Brain microvascular endothelial cell (primary cell): ENCODE data around the gene CD58.
"Not testable (repeated sequence)": the region's sequence is repeated elsewhere in the genome, so short reads cannot be mapped to it uniquely, and the experiment has no call there.

ENCODE experiments used
- DNase-seq: peaks from one replicate; pipeline ENCODE4 v3.0.0-alpha.2; 2020
- H3K27ac ChIP-seq: fragments of 250-450 bp; sonication (Bioruptor Pico); 2 replicates; pipeline ENCODE4 v1.5.1; 2020; ENCODE audit warnings: mild to moderate bottlenecking, moderate library complexity
- H3K27me3 ChIP-seq: fragments of 250-450 bp; sonication (Bioruptor Pico); replicated peaks from 2 replicates; pipeline ENCODE4 v1.5.1; 2020; ENCODE audit warnings: mild to moderate bottlenecking
- H3K36me3 ChIP-seq: fragments of 250-450 bp; sonication (Bioruptor Pico); replicated peaks from 2 replicates; pipeline ENCODE4 v1.5.1; 2020; ENCODE audit warnings: mild to moderate bottlenecking
- H3K4me3 ChIP-seq: 2 replicates; pipeline ENCODE4 v1.5.1; 2011; ENCODE audit warnings: low read depth, mild to moderate bottlenecking, control low read depth, low read length, moderate library complexity
- CTCF ChIP-seq: IDR thresholded peaks from 2 replicates; pipeline ENCODE4 v1.5.1; 2011; ENCODE audit warnings: low read depth, mild to moderate bottlenecking, moderate library complexity, low read length, control low read depth, inconsistent platforms; ENCODE audit errors: missing control alignments
- in situ Hi-C: cut with HindIII; loops from 2 replicates; pipeline ENCODE4 v1.10.0; 2017; ENCODE audit warnings: low sequenced_read_pairs, low pct_ligation_motif_present

Gene CD58

GRCh38 chr1:116605315-116605714, 34.5 kb upstream of the CD58 start:
- in situ Hi-C loops: no loop called here
- TF ChIP-seq CTCF: no peak
- Histone ChIP-seq H3K27me3 (no peaks in the 10 kb centered on the region), H3K36me3 (no peaks in the 10 kb centered on the region), H3K27ac (no peak overlapping the region), H3K4me3 (no peak overlapping the region)
- DNase-seq: no peak

- H3K27ac ChIP-seq, H3K4me3 ChIP-seq, in situ Hi-C loops, H3K27me3 ChIP-seq, H3K36me3 ChIP-seq, DNase-seq: not testable (repeated sequence)
Measured at GRCh38 chr1:116604408-116604807, 33.6 kb upstream of the CD58 start.

- DNase-seq, H3K27ac ChIP-seq, H3K4me3 ChIP-seq, H3K27me3 ChIP-seq, in situ Hi-C loops, H3K36me3 ChIP-seq: not testable (repeated sequence)
Measured at GRCh38 chr1:116603646-116604045, 32.8 kb upstream of the CD58 start.

- in situ Hi-C loops, H3K27ac ChIP-seq, DNase-seq, H3K27me3 ChIP-seq, H3K36me3 ChIP-seq, H3K4me3 ChIP-seq: not testable (repeated sequence)
Measured at GRCh38 chr1:116599369-116599768, 28.5 kb upstream of the CD58 start.

- H3K27me3 ChIP-seq, DNase-seq, H3K36me3 ChIP-seq, in situ Hi-C loops, H3K27ac ChIP-seq, H3K4me3 ChIP-seq: not testable (repeated sequence)
Measured at GRCh38 chr1:116598420-116599036, 27.7 kb upstream of the CD58 start.

- H3K27ac ChIP-seq, DNase-seq, H3K27me3 ChIP-seq, H3K36me3 ChIP-seq, in situ Hi-C loops, H3K4me3 ChIP-seq: not testable (repeated sequence)
Measured at GRCh38 chr1:116597388-116597787, 26.6 kb upstream of the CD58 start.

GRCh38 chr1:116596742-116597307, 26.0 kb upstream of the CD58 start:
- not testable (repeated sequence) for H3K4me3 ChIP-seq, H3K27me3 ChIP-seq, DNase-seq

GRCh38 chr1:116595946-116596741, 25.3 kb upstream of the CD58 start:
- peak; percentile 60 for TF ChIP-seq CTCF
- in situ Hi-C loops, H3K27ac ChIP-seq, H3K27me3 ChIP-seq, H3K36me3 ChIP-seq: not testable (repeated sequence)
- DNase-seq: peak; percentile 17
- peak overlapping the region; percentile 17 for H3K4me3 ChIP-seq

More at GRCh38 chr1:116596742-116597307, 26.0 kb upstream of the CD58 start:
- in situ Hi-C loops, H3K36me3 ChIP-seq, H3K27ac ChIP-seq: not testable (repeated sequence)
